ENCODE data around the gene CEP68. TPM values are rescaled to one million over a fixed set of nuclear protein-coding genes. Genes with fewer than 3 reads are reported as not detected.
A peak's percentile ranks its signal among the peaks of the same experiment; 100 is the strongest.

The CEP68 gene
- total RNA-seq, 4 donors from 2014 or later = 3.9 to 17.4 (median 8.6) TPM

GRCh38 chr2:65077898-65078297, 21.7 kb downstream of the CEP68 start:
- 84 to 95% methylated on average over 6 to 7 of the region's 7 CpGs for WGBS, 2 donors
- TF ChIP-seq POLR2A (IDR thresholded peaks at IDR 0.05) (no peak), CTCF (IDR thresholded peaks at IDR 0.05) (no peak)
- Histone ChIP-seq H3K27me3 (no peaks in the 10 kb centered on the region), H3K27ac (no peak overlapping the region), H3K4me3 (no peak overlapping the region), H3K4me1 (peaks cover 14 to 43% (median 15%) of the 10 kb centered on the region in 3 donors), H3K36me3 (peaks cover 9 to 86% (median 16%) of the 10 kb centered on the region in 3 donors), H3K9me3 (no peaks in the 10 kb centered on the region)
- DNase-seq = no peak
- intact Hi-C loops (cut with DNase I) = loop anchor here (10.0 kb wide), 1 partner anchor 47 kb away; no protein-coding TSS in a partner anchor

GRCh38 chr2:65079017-65079416, 22.8 kb downstream of the CEP68 start:
- Histone ChIP-seq H3K9me3 (no peaks in the 10 kb centered on the region), H3K27me3 (no peaks in the 10 kb centered on the region), H3K27ac (no peak overlapping the region), H3K4me1 (peaks cover 14 to 43% (median 15%) of the 10 kb centered on the region in 3 donors), H3K36me3 (peaks cover 13 to 86% (median 14%) of the 10 kb centered on the region in 3 donors), H3K4me3 (no peak overlapping the region)
- WGBS, 2 donors = 91 to 93% methylated on average over 6 of the region's 6 CpGs
- intact Hi-C loops (cut with DNase I) = loop anchor here (10.0 kb wide), 1 partner anchor 46 kb away; no protein-coding TSS in a partner anchor
- no peak for DNase-seq
- no peak for TF ChIP-seq POLR2A (IDR thresholded peaks at IDR 0.05)
- no peak for TF ChIP-seq CTCF (IDR thresholded peaks at IDR 0.05)

- no peak for DNase-seq
- H3K36me3 ChIP-seq = peaks cover 25 to 96% (median 25%) of the 10 kb centered on the region in 3 donors
These were observed 25.0 kb downstream of the CEP68 start for GRCh38 chr2:65081232-65081685.

GRCh38 chr2:65085148-65085547, 28.9 kb downstream of the CEP68 start:
- H3K9me3 ChIP-seq = no peaks in the 10 kb centered on the region
- no peak for DNase-seq
- 82 to 96% methylated on average over 3 of the region's 3 CpGs for WGBS, 2 donors
- no peak overlapping the region for H3K4me3 ChIP-seq
- peaks cover 0 to 28% (median 0%) of the 10 kb centered on the region in 3 donors for H3K4me1 ChIP-seq
- no peaks in the 10 kb centered on the region for H3K27me3 ChIP-seq
- intact Hi-C loops (cut with DNase I) = no loop called here
- no peak overlapping the region for H3K27ac ChIP-seq
- peaks cover 23 to 100% (median 23%) of the 10 kb centered on the region in 3 donors for H3K36me3 ChIP-seq
- no peak for TF ChIP-seq CTCF (IDR thresholded peaks at IDR 0.05)
- TF ChIP-seq POLR2A (IDR thresholded peaks at IDR 0.05) = no peak

More at GRCh38 chr2:65081232-65081685, 25.0 kb downstream of the CEP68 start:
- intact Hi-C loops (cut with DNase I) = no loop called here
- TF ChIP-seq POLR2A (IDR thresholded peaks at IDR 0.05) = no peak
- TF ChIP-seq CTCF (IDR thresholded peaks at IDR 0.05) = no peak
- Histone ChIP-seq H3K4me3 (no peak overlapping the region), H3K27ac (peak overlapping the region in 1 of 4 donors; percentile 29), H3K27me3 (no peaks in the 10 kb centered on the region), H3K9me3 (no peaks in the 10 kb centered on the region), H3K4me1 (peaks cover 4 to 24% (median 7%) of the 10 kb centered on the region in 3 donors)
- 55 to 68% methylated on average over 4 of the region's 4 CpGs for WGBS, 2 donors

- peaks cover 4 to 100% (median 23%) of the 10 kb centered on the region in 3 donors for H3K36me3 ChIP-seq
- TF ChIP-seq POLR2A (IDR thresholded peaks at IDR 0.05) (no peak), CTCF (IDR thresholded peaks at IDR 0.05) (no peak)
- H3K4me3 ChIP-seq = no peak overlapping the region
- H3K9me3 ChIP-seq = no peaks in the 10 kb centered on the region
- intact Hi-C loops (cut with DNase I) = no loop called here
- no peak overlapping the region for H3K27ac ChIP-seq
- H3K27me3 ChIP-seq = no peaks in the 10 kb centered on the region
- no peak for DNase-seq
- WGBS, 2 donors = 84 to 85% methylated on average over 4 of the region's 4 CpGs
- peaks cover 0 to 14% (median 0%) of the 10 kb centered on the region in 3 donors for H3K4me1 ChIP-seq
These were observed 36.6 kb downstream of the CEP68 start for GRCh38 chr2:65092791-65093190.

Measured in esophagus squamous epithelium (tissue), 5 donors.